ENCODE results near the gene ARHGAP6. TPM values are rescaled to one million over a fixed set of nuclear protein-coding genes. Genes with fewer than 3 reads are reported as not detected.

The ARHGAP6 gene
- total RNA-seq, 1 donor from 2014 or later: 3.1 TPM

DNA sequence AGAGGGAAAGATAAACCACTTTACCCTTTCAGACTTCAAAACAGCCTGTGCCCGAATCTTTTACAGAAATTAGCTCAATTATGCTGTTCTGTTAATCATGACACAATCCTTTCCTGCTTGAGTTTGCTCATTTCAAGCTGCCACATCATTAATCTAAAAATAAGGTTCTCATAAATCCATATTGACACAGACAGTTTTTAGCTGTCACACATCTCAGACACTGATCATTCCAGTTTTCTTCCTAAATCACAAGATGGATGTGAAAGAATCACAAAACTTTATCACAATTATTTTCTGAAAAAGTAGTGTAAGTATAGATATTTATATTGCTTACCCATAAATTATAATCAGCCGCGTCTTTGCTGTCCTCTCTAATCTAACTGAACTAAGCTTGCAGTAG lies 400.4 kb downstream of the ARHGAP6 start:
- TF ChIP-seq, protein P1, sequence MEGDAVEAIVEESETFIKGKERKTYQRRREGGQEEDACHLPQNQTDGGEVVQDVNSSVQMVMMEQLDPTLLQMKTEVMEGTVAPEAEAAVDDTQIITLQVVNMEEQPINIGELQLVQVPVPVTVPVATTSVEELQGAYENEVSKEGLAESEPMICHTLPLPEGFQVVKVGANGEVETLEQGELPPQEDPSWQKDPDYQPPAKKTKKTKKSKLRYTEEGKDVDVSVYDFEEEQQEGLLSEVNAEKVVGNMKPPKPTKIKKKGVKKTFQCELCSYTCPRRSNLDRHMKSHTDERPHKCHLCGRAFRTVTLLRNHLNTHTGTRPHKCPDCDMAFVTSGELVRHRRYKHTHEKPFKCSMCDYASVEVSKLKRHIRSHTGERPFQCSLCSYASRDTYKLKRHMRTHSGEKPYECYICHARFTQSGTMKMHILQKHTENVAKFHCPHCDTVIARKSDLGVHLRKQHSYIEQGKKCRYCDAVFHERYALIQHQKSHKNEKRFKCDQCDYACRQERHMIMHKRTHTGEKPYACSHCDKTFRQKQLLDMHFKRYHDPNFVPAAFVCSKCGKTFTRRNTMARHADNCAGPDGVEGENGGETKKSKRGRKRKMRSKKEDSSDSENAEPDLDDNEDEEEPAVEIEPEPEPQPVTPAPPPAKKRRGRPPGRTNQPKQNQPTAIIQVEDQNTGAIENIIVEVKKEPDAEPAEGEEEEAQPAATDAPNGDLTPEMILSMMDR (IDR thresholded peaks at IDR 0.05; ENCODE audit: borderline replicate concordance): no peak
- peak overlapping the region; percentile 57 for H3K27ac ChIP-seq (replicated peaks)
- H3K36me3 ChIP-seq: no peaks in the 10 kb centered on the region
- no peaks in the 10 kb centered on the region for H3K27me3 ChIP-seq (ENCODE audit: low read depth)
- no peaks in the 10 kb centered on the region for H3K9me3 ChIP-seq (replicated peaks)
- peak overlapping the region; percentile 44 for H3K4me3 ChIP-seq
- no peak for DNase-seq
- H3K4me1 ChIP-seq: peaks cover 7% of the 10 kb centered on the region
- intact Hi-C loops (cut with micrococcal nuclease): no loop called here

DNA sequence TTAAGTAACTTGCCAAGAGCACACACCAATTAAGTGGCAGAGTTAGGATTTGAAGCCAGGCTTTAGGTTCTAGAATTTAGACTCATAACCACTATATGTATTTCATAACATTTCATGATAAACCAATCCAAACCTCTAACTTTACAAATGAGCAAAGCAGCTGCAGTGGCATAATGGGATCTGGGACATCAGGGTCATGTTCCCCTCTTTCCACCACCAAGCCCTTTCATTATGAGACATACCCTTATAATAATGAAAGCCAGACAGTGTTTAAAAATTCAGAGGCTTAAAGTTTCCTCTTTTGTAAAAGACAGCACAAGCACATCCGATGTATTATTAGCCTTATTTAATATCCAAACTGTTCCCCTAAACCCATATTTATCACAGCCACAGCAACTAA lies 400.8 kb downstream of the ARHGAP6 start:
- H3K9me3 ChIP-seq (replicated peaks): no peaks in the 10 kb centered on the region
- TF ChIP-seq, protein P1 (IDR thresholded peaks at IDR 0.05; ENCODE audit: borderline replicate concordance): no peak
- H3K27me3 ChIP-seq (ENCODE audit: low read depth): no peaks in the 10 kb centered on the region
- peak overlapping the region; percentile 57 for H3K27ac ChIP-seq (replicated peaks)
- no peaks in the 10 kb centered on the region for H3K36me3 ChIP-seq
- no peak for DNase-seq
- H3K4me3 ChIP-seq: peak overlapping the region; percentile 44
- H3K4me1 ChIP-seq: peaks cover 7% of the 10 kb centered on the region
- intact Hi-C loops (cut with micrococcal nuclease): no loop called here

- no peak for DNase-seq
- Histone ChIP-seq H3K4me3 (no peak overlapping the region), H3K27me3 (ENCODE audit: low read depth) (no peaks in the 10 kb centered on the region), H3K4me1 (no peaks in the 10 kb centered on the region), H3K27ac (replicated peaks) (no peak overlapping the region), H3K9me3 (replicated peaks) (no peaks in the 10 kb centered on the region), H3K36me3 (no peaks in the 10 kb centered on the region)
- TF ChIP-seq, protein P1 (IDR thresholded peaks at IDR 0.05; ENCODE audit: borderline replicate concordance): no peak
- intact Hi-C loops (cut with micrococcal nuclease): no loop called here
Observed at GRCh38 chrX:11261260-11261659, 404.5 kb downstream of the ARHGAP6 start.

DNA sequence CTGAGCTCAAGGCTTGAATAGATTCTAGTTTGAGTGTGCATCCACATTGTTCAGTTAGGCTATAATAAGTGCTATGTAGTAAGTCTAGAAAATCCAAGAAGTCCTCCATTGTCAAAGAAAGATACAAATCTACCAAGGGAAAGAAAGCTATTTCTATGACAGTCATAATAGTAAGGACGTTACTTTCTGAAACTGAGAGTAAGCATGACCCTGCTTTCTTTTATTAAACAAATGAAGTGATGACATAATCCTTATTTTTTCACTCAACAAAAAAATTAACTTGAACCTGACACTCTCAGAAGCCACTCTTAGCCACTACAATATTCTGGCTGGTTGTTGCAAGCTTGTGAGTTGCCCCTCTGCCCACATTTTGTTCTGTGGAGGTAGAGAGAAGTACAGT lies 406.3 kb downstream of the ARHGAP6 start:
- intact Hi-C loops (cut with micrococcal nuclease): no loop called here
- Histone ChIP-seq H3K36me3 (no peaks in the 10 kb centered on the region), H3K27ac (replicated peaks) (no peak overlapping the region), H3K9me3 (replicated peaks) (no peaks in the 10 kb centered on the region), H3K4me1 (no peaks in the 10 kb centered on the region), H3K27me3 (ENCODE audit: low read depth) (no peaks in the 10 kb centered on the region), H3K4me3 (no peak overlapping the region)
- no peak for DNase-seq
- TF ChIP-seq, protein P1 (IDR thresholded peaks at IDR 0.05; ENCODE audit: borderline replicate concordance): no peak

DNA sequence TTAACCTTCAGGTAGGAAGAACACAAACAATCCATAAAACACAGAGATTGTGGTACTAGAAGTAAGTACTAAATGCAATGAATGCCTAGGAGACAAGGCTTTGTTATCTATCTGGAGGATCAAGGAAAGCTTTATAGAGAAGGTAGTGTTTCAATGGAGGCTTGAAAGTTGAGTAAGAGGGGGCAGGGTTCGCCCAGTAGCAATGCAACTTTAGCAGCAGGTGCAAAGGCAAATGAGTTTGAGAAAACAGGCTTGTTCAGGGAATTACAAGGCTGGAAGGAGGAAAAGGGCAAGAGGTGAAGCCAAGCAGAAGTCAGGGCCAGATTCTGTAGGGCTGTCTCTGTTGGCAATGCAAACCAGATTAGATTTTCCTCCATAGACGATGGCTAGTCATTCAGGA lies 408.0 kb downstream of the ARHGAP6 start:
- DNase-seq: no peak
- Histone ChIP-seq H3K27ac (replicated peaks) (no peak overlapping the region), H3K4me3 (no peak overlapping the region), H3K27me3 (ENCODE audit: low read depth) (no peaks in the 10 kb centered on the region), H3K9me3 (replicated peaks) (no peaks in the 10 kb centered on the region), H3K36me3 (no peaks in the 10 kb centered on the region), H3K4me1 (no peaks in the 10 kb centered on the region)
- intact Hi-C loops (cut with micrococcal nuclease): no loop called here
- TF ChIP-seq, protein P1 (IDR thresholded peaks at IDR 0.05; ENCODE audit: borderline replicate concordance): no peak

- Histone ChIP-seq H3K36me3 (no peaks in the 10 kb centered on the region), H3K27ac (replicated peaks) (no peak overlapping the region), H3K4me3 (no peak overlapping the region), H3K9me3 (replicated peaks) (no peaks in the 10 kb centered on the region), H3K4me1 (no peaks in the 10 kb centered on the region), H3K27me3 (ENCODE audit: low read depth) (no peaks in the 10 kb centered on the region)
- no peak for DNase-seq
- intact Hi-C loops (cut with micrococcal nuclease): no loop called here
- TF ChIP-seq, protein P1 (IDR thresholded peaks at IDR 0.05; ENCODE audit: borderline replicate concordance): no peak
Observed at GRCh38 chrX:11257290-11257689, 408.4 kb downstream of the ARHGAP6 start.
